NOMO-1 (cell line): ENCODE measurements around the gene ATP8A1.
"Not testable (repeated sequence)": the region's sequence is repeated elsewhere in the genome, so short reads cannot be mapped to it uniquely, and the experiment has no call there.

ENCODE experiments used
- DNase-seq, 2 experiments: peaks; one replicate each; lab custom pipeline; 2025; ENCODE audit not compliant: unreplicated experiment in 2 of 2; lab: John Stamatoyannopoulos, UW

Gene ATP8A1

DNA sequence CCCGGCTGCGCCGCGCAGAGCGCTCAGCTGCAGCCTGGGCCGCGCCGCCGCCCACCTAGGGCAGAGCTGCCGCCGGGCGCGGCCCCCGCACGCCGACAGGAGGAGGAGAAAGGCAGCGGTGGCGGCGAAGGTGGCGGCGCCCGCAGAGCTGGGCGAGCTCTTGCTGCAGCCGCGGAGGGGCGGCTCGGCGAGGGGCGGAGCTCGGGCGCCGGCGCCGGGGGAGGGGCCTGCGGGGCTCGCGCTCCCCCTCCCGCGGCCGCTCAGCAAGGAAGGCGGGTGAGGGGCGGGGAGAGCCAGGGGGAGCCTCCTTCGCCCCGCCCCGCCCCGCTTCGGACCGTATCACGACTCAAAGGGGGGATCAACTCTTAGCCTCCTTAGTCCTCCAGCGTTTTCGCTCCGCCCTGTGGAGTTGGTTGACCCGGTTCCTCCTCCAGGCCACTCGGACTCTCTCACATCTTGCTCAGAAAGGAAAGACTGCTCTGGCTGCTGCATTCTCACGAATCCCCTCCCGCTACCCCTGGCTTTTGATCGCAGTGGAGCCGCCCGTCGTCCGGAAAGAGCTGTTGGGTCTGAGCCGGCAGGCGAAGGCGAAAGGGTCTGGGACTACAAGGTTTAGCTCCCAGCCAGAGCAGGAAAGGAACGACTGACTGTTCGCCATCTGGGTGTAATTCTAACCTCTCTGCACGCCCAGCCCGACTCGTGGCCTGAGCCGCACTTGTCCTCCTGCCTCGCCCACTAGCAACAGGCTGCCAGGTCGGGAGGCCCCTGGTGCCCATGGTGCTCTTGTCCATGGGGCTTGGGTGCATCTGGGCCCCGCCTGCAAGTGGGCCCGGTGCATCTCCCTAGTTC is at the start of gene ATP8A1:
Gene ATP8A1 (minus strand): TSS at position 162 of the 849 bp plus-strand sequence. CDS start 232 bp downstream, outside the sequence.
- peak; percentile 88 to 89 for DNase-seq

DNA sequence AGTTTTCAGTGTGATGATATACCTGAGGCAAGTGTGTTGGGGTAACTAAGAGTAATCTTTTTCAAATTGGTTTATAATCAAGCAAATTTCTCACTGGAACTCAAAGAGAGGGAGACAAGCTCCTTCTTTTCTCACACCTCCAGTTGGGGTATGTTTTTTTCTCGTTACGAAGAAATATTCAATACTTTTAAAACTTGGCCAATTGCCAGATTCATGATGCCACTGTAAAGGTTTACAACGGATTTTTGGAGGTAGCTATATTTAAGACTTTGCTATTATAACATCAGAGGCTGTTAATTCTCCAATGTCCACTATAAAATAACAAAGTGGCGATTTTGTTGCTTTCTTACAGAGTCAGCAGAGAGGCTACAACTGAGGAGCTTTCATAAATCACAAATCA is 49.2 kb upstream of the ATP8A1 start:
- DNase-seq, result no peak

DNA sequence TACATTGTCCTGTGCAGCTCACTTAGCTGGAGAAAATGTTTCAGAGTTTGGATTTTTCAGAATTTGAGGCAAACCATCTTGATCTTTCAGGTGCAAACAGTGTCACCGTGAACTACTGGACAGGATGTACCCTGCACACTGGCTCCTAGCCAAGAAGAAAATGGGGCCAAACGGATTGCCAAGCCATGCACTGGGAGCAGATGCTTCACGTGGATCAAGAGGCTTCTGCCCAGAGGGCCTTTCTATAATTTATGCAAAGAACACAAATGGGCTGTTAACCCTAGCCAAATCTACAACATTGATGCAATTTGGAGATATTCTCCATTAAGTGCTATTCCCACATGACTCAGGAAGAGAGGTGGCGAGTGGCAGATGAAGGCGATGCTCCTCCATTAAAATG is 46.9 kb upstream of the ATP8A1 start:
- DNase-seq, result no peak

DNA sequence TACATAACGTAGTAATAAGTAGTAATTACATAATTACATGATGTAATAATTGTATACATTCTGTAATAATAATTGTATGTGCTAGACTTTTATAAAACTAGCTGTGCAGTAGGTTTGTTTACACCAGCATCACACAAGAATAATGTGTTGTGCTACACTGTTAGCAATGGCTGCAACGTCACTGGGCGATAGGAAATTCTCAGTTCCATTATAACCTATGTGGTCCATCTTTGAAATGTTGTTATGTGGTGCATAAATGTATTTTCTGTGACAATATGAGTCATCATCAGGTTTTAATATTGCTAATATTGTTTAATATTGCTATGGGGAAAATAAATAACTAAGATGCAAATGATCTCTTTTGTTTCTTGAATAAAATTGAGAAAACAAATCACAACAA is 46.0 kb upstream of the ATP8A1 start:
- DNase-seq, result no peak

DNA sequence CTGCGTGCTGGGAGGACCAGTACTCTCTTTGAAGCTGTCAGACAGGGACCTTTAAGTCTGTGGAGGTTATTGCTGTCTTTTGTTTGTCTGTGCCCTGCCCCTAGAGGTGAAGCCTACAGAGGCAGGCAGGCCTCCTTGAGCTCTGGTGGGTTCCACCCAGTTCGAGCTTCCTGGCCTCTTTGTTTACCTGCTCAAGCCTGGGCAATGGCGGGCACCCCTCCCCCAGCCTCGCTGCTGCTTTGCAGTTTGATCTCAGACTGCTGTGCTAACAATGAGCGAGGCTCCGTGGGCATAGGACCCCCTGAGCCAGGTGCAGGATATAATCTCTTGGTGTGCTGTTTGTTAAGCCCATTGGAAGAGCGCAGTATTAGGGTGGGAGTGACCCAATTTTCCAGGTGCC is 44.9 kb upstream of the ATP8A1 start:
- DNase-seq, result not testable (repeated sequence)

DNA sequence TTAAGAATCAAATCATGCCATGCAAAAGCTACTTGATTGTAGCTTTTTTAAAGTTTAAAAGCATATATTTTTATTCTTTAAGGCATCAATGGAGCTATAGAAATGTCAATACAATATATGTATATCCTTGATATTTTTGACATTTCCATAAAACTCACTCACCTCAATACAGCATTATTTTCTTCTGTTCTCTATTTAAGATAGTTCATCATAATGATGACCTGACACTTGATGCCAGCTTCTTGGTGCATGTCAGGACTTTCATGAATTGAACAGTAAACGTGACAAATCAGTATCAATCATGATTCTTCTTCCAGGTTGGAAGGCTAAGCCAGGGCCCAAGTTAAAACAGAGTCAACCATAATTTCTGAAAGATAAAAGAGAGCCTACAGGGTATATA is 33.6 kb upstream of the ATP8A1 start:
- DNase-seq, result no peak

DNA sequence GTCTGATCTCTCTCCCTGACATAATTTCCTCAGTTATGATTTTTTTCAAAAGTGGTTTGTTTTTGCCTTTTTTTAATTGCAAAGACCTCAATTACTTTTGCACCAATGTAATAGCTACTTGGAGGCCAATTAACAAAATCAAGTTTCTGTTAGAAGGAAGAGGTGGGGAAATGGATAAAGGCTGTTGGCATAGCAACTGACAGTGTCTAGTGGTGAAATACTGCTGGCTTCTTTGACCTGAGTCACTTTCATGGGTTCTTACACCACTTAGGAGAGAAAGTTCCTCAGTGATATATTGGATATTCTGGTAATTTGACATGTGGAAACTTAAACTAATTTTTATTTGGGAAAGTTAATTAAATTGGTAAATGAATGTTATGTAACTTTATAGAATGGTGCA is 26.5 kb upstream of the ATP8A1 start:
- DNase-seq, result peak; percentile 1 to 12

DNA sequence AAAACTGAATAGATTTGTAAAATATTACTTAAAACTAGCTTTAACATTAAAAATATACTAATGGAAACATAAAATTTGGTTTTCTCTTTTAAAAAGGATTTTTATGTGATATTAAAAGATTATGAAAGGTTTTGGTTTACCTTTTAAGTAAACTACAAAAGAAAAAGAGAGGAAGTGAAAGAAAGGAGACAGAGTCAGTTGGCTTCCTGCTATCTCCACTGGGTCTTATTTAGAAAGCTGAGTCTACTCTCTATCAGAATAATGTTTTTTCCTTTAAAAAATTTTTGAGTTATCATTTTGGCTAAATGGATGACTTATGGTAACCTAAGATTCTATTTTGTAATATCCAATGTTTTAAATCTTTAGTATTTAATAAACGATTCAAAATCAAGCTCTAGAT is 21.6 kb upstream of the ATP8A1 start:
- DNase-seq, result peak in 1 of 2 experiments; percentile 24

DNA sequence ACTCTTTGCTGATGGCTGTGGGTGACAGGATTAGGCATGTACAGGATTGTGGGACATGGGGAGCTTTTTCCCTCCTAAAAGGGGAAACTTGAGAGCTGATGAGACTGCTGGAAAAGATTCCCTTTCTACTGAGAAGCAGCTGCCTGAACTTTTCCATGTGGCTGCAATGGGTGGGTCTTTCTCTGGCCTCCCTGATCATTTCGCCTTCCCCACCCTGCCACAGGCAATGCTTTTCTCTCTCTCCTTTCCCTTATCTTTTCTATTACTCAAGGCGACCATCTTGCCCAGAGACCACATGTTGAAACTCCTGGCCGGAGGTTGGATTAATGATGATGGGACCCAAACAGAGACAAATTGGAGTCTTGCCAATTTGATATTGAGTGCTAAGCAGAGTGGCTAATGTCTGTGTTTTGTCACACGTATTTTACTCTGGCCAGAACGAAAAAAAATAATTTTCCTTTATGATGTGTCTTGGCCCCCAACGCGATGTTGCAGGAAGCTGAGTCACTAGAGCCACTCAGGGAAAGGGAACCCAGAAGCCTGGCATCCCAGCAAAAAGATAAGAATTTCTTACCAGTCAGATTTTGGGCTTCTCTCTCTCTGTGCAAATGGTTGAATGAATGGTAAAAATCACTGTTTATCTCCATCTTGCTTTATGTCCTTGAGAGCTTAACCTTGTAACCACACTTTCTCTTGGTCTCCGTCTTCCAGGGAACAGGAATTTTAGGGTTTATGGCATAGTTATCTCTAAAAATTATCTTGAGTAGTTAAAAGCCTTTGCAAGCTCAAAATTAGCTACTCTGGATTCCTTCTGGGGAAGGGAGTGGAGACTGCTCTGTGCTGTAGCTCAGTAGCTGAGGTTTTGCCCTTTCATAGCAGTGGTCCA is 19.4 kb upstream of the ATP8A1 start:
- no peak for DNase-seq

DNA sequence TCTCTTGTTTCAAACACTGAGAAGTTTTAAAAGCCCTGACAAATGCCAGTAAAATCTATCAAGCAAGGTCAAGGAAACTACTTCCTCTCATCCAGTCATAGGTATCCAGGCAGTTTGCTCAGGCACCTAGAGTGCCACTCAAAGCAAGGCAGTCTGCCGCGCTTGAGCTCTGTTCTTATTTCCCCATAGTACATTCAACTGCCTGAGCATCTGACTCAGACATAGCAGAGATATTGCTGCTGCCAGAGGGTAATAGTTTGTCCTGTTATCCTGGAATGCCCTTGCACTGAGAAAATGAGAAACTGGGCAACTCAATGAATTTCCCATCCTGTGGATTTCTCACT is 16.1 kb upstream of the ATP8A1 start:
- DNase-seq, result no peak

DNA sequence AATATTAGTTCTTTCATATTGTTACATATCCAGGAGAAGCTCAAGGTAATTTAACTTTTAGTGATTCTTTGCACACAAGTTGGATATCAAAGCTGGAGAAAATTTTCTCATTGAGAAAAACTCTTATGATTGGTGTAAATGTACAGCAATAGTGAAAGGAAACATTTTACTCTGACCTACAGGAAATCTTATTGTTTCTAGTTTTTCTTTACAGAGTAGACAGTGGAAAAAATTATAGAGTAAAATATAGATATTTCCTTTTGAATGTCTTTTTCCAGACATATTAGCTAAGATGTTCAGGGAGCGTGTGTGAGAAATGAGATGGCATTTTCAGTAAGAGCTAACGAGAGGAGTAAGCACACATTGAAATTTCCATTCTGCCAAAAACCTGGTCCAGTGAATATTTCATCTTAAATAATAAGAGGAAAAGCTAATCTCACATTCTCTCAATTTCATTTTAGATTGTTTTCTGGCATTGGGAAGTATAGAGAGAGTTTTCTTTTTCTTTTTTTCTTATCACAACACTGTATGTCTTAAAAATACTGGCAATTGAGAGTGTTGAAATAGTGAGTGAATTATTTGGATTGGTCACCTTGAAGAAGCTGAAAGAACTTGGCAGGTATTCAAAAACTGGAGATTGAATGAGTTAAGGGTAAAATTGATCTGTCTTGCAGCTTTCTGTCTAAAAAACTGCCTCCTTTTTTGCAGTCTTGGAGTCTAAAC is 15.6 kb upstream of the ATP8A1 start:
- no peak for DNase-seq

DNA sequence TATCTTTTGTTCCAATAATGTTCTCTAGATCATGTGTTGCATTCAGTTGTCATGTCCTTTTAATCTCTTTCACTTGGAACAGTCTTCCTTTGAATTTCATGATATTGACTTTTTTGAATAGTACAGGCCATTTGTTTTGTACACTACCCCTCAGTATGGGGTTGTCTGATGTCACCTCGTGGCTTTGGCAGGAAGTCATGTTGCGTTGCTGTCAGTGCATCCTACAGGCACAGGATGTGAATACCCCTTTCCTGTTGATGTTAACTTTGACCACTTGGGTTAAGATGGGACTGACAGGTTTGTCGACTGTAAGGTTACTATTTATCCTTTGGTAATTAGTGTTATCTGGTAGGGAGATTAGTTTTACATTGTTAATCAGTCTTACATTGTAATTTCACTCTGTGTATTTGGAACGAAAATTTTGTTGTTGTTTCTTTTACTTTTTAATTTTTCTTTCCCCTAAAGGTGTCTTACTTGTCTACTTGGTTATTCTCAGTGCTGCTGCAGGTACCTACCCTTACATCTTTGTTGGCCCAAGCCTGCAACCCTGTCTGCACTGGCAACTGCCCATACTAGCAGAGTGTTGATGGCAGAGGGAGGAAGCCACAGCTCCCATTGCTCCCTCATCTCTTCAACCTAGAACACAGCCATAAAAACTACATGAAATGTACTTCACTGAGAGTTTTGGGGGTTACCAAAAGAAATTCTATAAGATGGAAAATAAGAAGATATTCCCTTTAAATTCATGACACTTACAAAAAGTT is 14.7 kb upstream of the ATP8A1 start:
- DNase-seq, result no peak

DNA sequence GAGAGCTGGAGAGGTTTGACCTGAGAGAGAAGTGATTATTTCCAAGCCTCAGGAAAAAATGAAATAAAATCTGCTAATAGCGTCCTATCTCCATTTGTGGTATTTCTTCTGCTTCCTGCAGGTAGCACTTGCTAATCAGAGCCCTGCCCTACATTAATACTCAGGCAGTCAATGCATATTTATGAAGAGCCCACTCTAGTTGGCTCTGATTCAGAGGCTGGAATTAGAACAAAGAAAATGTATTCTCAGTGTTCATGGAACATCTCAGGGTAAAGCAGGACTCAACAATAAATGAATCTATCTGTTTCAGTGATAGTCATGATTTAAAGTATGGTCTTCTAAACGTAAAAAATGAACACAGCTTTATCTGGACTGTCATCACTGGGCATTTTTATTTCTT is 1.4 kb upstream of the ATP8A1 start:
- no peak for DNase-seq

DNA sequence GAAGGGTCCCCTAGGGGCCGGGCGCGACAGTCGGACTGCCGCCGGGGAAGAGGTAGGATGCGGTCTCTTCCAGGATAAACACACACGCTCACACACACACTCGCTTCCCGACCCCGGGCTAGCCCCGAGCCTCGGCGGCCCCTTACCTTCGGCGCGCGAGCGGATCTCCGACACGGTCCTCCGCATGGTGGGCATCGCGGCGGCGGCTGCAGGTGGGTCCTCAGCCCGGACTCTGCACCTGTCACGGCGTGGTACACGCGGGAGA is 294 bp downstream of the ATP8A1 start:
- DNase-seq, result no peak

DNA sequence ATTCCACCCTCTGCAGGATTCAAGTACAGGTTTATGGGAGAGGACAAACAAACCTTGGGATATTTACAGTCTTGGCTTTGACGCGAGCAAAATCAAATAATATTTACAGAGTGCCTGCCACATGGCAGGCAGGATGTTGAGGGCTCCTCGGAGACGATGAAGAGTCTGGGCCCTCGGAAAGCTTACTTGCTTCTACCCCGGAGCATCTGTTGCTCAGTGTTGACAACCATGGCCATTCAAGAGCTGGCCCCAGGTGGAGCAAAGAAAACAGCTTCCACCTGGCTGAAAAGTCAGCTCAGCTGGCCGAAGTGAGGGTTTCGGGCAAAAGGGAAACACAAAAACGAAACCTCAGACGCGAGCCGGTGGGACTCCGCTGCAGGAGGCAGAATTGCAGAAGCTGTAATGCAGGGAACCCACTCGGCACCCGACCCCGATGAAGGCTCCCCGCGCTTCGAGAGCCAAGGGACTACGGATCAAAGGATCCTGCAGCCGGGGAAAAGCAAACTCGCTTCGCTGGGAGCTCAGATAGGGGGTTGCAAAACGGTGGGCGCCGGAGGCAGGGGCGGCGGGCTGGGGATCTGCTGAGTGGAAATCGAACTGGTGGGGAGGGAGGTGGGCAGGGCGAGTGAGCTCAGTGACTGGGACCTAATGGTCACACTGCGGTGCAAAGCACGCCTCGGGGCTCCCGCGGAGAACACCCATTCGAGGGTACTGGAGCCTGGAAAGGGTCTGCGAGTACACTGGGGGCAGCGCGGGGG is 805 bp downstream of the ATP8A1 start:
- peak; percentile 40 to 45 for DNase-seq

DNA sequence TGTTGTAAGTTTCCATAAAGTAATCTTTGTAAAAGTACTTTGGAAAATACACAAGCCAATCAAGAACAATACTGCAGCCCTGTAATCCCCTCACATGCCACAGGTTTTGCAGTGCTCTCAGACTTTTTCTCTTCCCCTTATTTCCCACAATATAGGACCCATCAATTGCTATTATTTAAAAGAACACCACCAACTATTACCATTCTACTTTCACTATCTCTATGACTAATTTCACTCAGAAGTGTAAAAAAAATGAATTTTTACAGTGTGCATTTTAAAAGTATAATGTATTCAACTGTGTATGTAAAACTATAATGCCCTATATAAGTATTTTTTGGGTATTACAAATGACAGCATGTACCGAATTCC is 1.7 kb downstream of the ATP8A1 start:
- DNase-seq, result peak in 1 of 2 experiments; percentile 11

DNA sequence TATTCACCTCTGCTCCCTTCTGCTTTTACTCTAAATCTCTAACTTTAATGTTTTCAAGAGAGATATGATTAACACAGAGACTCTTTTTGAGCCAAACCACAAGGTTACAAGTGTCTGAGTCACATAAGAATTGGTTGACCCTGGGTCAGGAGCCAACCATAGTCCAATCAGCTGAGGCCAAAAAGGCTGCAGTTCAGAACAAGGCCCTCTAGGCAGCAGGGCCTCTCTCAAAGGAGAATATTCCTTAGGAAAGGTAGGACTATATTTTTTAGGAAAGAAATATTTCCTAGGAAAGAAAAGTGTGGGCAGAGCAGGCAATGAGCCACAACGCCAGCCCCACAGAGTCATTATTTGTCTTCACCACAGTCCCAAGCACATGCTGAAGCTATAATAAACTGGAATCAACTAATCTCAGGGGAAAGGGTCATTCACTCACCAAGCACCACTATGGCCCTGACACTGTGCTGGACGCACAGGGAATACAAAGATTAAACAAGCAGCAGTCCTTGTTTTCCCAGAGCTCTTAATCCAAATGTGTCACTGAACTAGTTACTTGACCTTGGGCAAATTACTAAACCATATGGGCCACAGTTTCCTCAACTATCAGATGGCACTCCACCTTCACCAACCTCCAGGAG is 2.2 kb downstream of the ATP8A1 start:
- DNase-seq, result peak; percentile 35 to 44

DNA sequence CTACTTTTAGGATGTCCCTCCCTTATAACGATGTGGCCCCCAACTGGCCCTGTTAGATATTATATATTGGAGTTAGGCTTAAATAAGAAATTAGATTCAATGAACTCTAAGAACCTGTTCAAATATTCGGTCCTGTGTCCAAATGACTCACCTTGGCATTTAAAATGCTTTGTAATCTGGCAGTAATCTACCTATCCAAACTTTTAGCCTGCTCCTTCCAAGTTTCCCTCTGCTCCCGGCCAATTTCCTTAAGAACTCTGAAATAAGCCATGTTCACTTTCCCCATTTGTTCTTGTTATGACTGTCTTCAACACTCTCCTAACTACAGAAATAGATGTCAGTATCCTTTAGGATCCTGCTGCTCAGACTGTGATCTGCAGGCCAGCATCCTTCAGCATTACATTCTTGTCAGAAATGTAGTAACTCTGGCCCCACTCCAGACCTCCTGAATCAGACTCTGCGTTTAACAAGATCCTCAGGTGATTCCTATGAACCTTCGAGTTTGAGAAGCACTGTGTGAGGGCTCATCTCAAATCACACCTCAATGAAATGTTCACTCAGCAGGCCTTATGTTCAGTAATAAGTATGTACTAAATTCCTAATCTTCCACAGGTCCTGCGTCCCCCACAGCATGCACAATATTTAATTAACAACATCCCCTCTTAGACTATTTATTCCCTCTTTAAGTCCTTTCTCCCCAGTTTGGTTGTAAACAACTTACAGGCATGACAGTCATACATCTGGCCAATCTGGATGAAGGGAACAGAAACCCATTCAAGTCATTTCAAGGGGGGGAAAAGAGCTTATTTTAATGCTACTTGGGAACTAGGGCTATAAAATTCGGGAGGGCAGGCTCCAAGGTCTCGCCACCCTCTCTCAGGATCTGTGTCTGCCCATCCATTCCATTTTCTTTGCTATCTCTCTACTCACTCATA is 3.0 kb downstream of the ATP8A1 start:
- no peak for DNase-seq
